ENCODE results near the gene IQCM. TPM values are rescaled to one million over a fixed set of nuclear protein-coding genes. Genes with fewer than 3 reads are reported as not detected.

Gene IQCM
- total RNA-seq, 4 donors from 2014 or later, result not detected

DNA sequence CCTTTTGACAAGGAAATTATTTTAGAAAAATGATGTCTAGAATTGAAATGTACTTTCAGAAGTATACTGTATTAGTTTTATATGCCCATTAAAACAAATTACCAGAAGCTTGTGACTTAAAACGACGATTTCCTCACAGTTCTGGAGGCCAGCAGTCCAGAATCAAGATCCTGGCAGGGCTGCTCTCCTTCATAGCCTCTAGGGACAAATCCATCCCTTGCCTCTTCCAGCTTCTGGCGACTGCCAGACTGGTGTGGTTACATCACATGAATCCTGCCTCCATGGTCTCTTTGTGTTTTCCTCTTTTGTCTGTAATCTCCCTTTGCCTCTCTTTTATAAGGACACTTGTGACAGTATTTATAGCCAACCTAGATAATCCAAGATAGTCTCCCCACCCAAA, 97.1 kb downstream of the IQCM start:
- H3K27ac ChIP-seq, result no peak overlapping the region
- intact Hi-C loops (cut with DNase I), result no loop called here
- H3K9me3 ChIP-seq, result no peaks in the 10 kb centered on the region
- no peak for DNase-seq
- 44 to 67% methylated on average over 3 of the region's 3 CpGs for WGBS, 2 donors
- no peaks in the 10 kb centered on the region for H3K4me1 ChIP-seq
- no peak overlapping the region for H3K4me3 ChIP-seq
- TF ChIP-seq, protein P1, sequence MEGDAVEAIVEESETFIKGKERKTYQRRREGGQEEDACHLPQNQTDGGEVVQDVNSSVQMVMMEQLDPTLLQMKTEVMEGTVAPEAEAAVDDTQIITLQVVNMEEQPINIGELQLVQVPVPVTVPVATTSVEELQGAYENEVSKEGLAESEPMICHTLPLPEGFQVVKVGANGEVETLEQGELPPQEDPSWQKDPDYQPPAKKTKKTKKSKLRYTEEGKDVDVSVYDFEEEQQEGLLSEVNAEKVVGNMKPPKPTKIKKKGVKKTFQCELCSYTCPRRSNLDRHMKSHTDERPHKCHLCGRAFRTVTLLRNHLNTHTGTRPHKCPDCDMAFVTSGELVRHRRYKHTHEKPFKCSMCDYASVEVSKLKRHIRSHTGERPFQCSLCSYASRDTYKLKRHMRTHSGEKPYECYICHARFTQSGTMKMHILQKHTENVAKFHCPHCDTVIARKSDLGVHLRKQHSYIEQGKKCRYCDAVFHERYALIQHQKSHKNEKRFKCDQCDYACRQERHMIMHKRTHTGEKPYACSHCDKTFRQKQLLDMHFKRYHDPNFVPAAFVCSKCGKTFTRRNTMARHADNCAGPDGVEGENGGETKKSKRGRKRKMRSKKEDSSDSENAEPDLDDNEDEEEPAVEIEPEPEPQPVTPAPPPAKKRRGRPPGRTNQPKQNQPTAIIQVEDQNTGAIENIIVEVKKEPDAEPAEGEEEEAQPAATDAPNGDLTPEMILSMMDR (IDR thresholded peaks at IDR 0.05), result no peak
- TF ChIP-seq POLR2A (IDR thresholded peaks at IDR 0.05), result no peak
- H3K27me3 ChIP-seq, result no peaks in the 10 kb centered on the region
- no peaks in the 10 kb centered on the region for H3K36me3 ChIP-seq

DNA sequence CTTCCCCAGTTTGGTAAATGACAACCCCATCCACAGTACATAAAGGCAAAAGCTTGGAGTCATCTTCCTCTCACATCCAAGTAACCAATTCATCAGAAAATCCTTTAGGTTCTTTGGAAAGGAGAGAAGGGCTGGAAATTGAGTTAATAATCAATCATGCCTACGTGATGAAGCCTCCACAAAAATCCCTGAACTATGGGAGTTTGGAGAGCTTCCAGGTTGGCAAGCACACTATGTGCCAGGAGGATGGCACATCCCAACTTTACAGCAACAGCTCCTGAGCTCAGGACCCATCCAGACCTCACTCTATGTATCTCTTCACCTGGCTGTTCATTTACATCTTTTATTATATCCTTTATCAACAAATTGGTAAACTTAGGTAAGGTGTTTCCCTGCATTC, 98.9 kb downstream of the IQCM start:
- H3K4me3 ChIP-seq, result no peak overlapping the region
- intact Hi-C loops (cut with DNase I), result no loop called here
- WGBS, 2 donors, result 50 to 67% methylated on average over 1 of the region's 1 CpG
- no peaks in the 10 kb centered on the region for H3K27me3 ChIP-seq
- no peaks in the 10 kb centered on the region for H3K36me3 ChIP-seq
- H3K4me1 ChIP-seq, result no peaks in the 10 kb centered on the region
- H3K9me3 ChIP-seq, result no peaks in the 10 kb centered on the region
- H3K27ac ChIP-seq, result no peak overlapping the region
- no peak for DNase-seq
- TF ChIP-seq POLR2A (IDR thresholded peaks at IDR 0.05), result no peak
- TF ChIP-seq, protein P1 (IDR thresholded peaks at IDR 0.05), result no peak

DNA sequence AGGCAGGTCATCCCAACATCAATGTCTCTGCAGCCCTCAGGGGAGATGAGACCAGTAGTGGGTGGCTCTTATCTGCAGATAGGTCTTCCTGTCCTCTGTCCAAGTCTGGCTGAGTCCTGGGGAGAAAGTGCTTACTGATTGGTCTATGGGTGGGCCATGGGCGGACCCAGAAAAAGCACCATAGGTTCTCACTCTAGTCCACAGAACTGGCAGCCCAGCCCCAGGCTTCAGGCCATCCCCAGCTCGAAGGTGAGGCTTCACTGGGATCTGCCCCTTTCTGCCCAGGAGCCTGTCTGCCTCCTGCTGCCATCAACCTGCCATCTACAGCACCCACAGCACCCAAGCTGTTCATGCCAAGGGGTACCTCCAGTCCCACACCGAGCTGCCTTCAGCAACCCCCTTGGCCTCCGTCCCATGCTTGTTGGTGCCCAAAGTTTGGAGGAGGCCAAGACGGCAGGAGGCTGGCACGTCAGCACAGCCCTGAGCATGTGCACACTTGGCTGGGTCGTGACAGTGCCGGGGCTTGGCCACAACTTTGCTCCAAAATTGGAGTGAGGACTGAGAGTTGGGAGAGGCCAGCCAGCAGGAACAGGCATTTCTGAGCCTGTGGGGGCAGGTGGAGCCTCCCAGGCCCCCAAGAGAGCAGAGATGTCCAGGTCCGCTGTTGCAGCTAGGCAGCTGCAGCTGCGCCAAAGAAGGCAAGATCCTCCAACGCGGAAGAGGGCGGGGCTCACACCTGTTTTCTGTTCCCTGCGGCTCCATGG, 99.6 kb downstream of the IQCM start:
- H3K27me3 ChIP-seq, result no peaks in the 10 kb centered on the region
- no peak for TF ChIP-seq POLR2A (IDR thresholded peaks at IDR 0.05)
- TF ChIP-seq, protein P1 (IDR thresholded peaks at IDR 0.05), result no peak
- no peaks in the 10 kb centered on the region for H3K9me3 ChIP-seq
- intact Hi-C loops (cut with DNase I), result no loop called here
- no peak overlapping the region for H3K27ac ChIP-seq
- DNase-seq, result no peak
- 78% methylated on average over 9 of the region's 14 CpGs; no CpG with 5 or more reads in 1 of the 2 donors for WGBS, 2 donors
- no peaks in the 10 kb centered on the region for H3K4me1 ChIP-seq
- no peaks in the 10 kb centered on the region for H3K36me3 ChIP-seq
- no peak overlapping the region for H3K4me3 ChIP-seq

DNA sequence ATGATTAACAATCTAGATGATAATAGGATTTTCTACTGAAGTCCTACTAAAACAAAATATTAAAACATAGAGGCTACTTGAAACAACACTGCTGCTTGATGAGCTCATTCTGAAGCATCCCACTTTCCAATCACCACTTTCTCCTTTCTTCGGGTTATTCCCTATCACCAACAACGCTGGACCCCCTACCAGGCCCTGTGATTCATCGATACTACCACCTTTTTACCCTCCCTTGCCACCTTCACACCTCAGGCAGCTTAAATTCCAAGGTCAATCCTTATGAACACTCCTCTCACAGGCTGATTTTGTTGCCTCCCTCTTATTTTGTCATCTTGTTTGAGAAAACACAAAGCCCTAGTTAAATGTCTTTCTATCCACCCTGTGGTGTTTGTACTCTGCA, 102.6 kb downstream of the IQCM start:
- Histone ChIP-seq H3K27ac (no peak overlapping the region), H3K9me3 (no peaks in the 10 kb centered on the region), H3K4me1 (peaks cover 0 to 15% (median 0%) of the 10 kb centered on the region in 3 donors), H3K27me3 (no peaks in the 10 kb centered on the region), H3K36me3 (no peaks in the 10 kb centered on the region), H3K4me3 (no peak overlapping the region)
- intact Hi-C loops (cut with DNase I), result no loop called here
- DNase-seq, result no peak
- WGBS, 2 donors, result 65 to 79% methylated on average over 3 of the region's 3 CpGs
- TF ChIP-seq POLR2A (IDR thresholded peaks at IDR 0.05), result no peak

DNA sequence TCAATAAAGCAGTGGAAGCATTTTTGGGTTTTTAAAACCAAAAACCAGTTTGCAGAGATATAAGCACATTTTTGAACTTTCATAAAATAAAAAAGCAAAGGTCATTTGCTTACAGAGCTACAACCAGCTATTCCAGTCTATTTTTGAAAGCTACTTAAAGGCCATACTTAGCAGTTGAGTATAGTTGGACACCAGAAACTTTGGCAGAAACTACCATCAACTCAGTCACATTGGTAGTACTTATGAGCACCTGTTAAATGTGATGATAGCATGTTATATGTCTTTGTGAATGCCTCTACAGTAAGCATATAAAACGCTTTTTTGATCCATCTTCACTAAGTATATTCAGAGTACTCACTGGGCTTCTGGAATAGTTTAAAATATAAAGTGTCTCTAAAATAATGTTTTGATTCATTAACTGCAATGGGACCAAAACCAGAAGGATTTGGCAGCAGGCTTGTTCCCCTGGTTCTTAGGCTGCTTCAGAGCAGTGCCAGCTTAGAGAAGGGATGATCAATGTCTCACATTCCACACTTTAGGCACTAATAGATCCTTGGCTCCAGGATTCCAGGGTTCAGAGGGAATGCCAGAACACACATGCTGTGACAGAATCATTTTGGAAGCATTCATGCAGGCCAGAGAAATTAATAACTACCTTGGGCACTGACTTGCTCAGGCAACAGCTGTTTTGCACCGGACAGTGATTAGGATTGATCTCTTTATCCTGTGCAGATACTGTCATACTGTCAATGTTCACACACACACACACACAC, 103.9 kb downstream of the IQCM start:
- no peaks in the 10 kb centered on the region for H3K9me3 ChIP-seq
- peaks cover 0 to 16% (median 0%) of the 10 kb centered on the region in 3 donors for H3K4me1 ChIP-seq
- no peak overlapping the region for H3K27ac ChIP-seq
- no peaks in the 10 kb centered on the region for H3K36me3 ChIP-seq
- WGBS, 2 donors, result 32 to 40% methylated on average over 2 of the region's 2 CpGs
- no peaks in the 10 kb centered on the region for H3K27me3 ChIP-seq
- TF ChIP-seq, protein P1 (IDR thresholded peaks at IDR 0.05), result no peak
- TF ChIP-seq POLR2A (IDR thresholded peaks at IDR 0.05), result no peak
- H3K4me3 ChIP-seq, result no peak overlapping the region
- DNase-seq, result no peak
- intact Hi-C loops (cut with DNase I), result no loop called here

Data from esophagus squamous epithelium (tissue), 5 donors.